Nephron progenitor cell (in vitro differentiated cells): ENCODE results near the gene TRIO.

Experiments
- DNase-seq: peaks from one replicate; pipeline ENCODE4 v3.0.0; 2021
- H3K27ac Mint-ChIP-seq: 2 replicates; pipeline ENCODE4 v1.8.0; 2021; ENCODE audit warnings: mild to moderate bottlenecking, moderate library complexity, mixed read lengths
- H3K27me3 Mint-ChIP-seq: 2 replicates; pipeline ENCODE4 v1.8.0; 2021; ENCODE audit warnings: mild to moderate bottlenecking, low read depth, mixed read lengths; ENCODE audit not compliant: poor library complexity
- H3K36me3 Mint-ChIP-seq: 2 replicates; pipeline ENCODE4 v1.8.0; 2021; ENCODE audit warnings: low read depth, mixed read lengths
- H3K4me1 Mint-ChIP-seq: 2 replicates; pipeline ENCODE4 v1.8.0; 2021; ENCODE audit warnings: mixed read lengths
- H3K4me3 Mint-ChIP-seq: 2 replicates; pipeline ENCODE4 v1.8.0; 2021; ENCODE audit warnings: mild to moderate bottlenecking, moderate library complexity, mixed read lengths
- H3K9me3 Mint-ChIP-seq: 2 replicates; pipeline ENCODE4 v1.8.0; 2021; ENCODE audit warnings: mild to moderate bottlenecking, moderate library complexity, mixed read lengths
- TF ChIP-seq, protein P1 (sequence below): fragments of 200-600 bp; sonication (generic); IDR thresholded peaks from 2 replicates; pipeline ENCODE4 v1.5.0; 2021; ENCODE audit warnings: antibody characterized with exemption

The TRIO gene

DNA sequence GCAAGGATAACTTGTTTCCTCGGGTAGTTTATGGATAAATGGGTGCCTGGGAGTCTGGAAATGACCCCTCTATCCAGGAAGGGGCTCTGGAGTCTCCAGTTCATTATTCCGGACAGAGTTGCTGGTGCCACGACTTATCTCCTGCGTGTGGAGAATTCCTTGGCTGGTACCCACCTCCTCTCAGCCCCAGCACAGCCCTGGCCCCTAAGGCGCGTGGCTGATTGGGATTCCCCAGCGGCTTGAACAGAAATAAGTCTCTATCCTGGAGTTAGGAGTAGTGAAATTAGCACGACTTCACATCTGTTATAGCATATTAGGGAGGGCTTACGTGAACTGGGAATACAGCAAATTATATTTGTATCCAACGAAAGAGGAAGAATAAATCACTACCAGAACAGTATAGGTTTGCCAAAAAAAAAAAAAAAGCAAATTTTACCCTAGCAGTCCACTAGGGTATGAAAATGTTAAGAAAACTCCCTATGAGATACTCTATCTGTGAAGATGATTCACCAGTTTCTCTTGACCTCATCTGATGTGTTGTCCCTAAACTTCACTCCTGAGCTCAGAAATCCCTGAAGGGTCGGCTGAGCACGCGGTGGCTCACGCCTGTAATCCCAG, 265.9 kb downstream of the TRIO start:
- peaks cover 77% of the 10 kb centered on the region for H3K36me3 Mint-ChIP-seq
- TF ChIP-seq, protein P1, sequence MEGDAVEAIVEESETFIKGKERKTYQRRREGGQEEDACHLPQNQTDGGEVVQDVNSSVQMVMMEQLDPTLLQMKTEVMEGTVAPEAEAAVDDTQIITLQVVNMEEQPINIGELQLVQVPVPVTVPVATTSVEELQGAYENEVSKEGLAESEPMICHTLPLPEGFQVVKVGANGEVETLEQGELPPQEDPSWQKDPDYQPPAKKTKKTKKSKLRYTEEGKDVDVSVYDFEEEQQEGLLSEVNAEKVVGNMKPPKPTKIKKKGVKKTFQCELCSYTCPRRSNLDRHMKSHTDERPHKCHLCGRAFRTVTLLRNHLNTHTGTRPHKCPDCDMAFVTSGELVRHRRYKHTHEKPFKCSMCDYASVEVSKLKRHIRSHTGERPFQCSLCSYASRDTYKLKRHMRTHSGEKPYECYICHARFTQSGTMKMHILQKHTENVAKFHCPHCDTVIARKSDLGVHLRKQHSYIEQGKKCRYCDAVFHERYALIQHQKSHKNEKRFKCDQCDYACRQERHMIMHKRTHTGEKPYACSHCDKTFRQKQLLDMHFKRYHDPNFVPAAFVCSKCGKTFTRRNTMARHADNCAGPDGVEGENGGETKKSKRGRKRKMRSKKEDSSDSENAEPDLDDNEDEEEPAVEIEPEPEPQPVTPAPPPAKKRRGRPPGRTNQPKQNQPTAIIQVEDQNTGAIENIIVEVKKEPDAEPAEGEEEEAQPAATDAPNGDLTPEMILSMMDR, result no peak
- H3K4me3 Mint-ChIP-seq, result no peak overlapping the region
- H3K9me3 Mint-ChIP-seq, result no peaks in the 10 kb centered on the region
- DNase-seq, result no peak
- no peaks in the 10 kb centered on the region for H3K27me3 Mint-ChIP-seq
- peaks cover 11% of the 10 kb centered on the region for H3K4me1 Mint-ChIP-seq
- no peak overlapping the region for H3K27ac Mint-ChIP-seq

DNA sequence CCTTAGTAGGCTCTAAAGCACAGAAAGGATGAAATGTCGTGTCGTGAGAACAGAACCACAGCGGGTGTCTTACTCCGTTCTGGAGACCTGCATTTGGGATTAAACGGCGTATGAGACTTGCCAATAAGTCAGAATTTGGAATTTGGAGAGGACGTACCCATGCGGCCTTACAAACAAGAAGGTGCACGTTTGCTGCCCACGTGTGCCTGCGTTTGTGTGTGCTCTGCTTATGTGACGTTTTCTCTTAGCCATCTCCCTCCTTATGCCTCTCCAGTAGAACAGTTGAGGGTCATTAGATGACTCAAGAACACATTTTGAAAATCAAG, 266.9 kb downstream of the TRIO start:
- H3K27ac Mint-ChIP-seq, result peak overlapping the region; percentile 96
- no peaks in the 10 kb centered on the region for H3K9me3 Mint-ChIP-seq
- no peak overlapping the region for H3K4me3 Mint-ChIP-seq
- H3K27me3 Mint-ChIP-seq, result no peaks in the 10 kb centered on the region
- H3K36me3 Mint-ChIP-seq, result peaks cover 80% of the 10 kb centered on the region
- H3K4me1 Mint-ChIP-seq, result peaks cover 19% of the 10 kb centered on the region
- no peak for DNase-seq
- TF ChIP-seq, protein P1, result no peak

- Mint-ChIP-seq H3K36me3 (peaks cover 81% of the 10 kb centered on the region), H3K4me3 (no peak overlapping the region), H3K4me1 (peaks cover 24% of the 10 kb centered on the region), H3K9me3 (no peaks in the 10 kb centered on the region), H3K27ac (peak overlapping the region; percentile 96), H3K27me3 (peaks cover 3% of the 10 kb centered on the region)
- DNase-seq, result no peak
- TF ChIP-seq, protein P1, result no peak
Measured at GRCh38 chr5:14410394-14411201, 267.5 kb downstream of the TRIO start.

- Mint-ChIP-seq H3K9me3 (no peaks in the 10 kb centered on the region), H3K4me3 (no peak overlapping the region), H3K4me1 (peaks cover 31% of the 10 kb centered on the region), H3K27me3 (peaks cover 3% of the 10 kb centered on the region), H3K27ac (peak overlapping the region; percentile 96), H3K36me3 (peaks cover 79% of the 10 kb centered on the region)
- no peak for DNase-seq
- TF ChIP-seq, protein P1, result no peak
Measured at GRCh38 chr5:14411216-14411615, 268.1 kb downstream of the TRIO start.

DNA sequence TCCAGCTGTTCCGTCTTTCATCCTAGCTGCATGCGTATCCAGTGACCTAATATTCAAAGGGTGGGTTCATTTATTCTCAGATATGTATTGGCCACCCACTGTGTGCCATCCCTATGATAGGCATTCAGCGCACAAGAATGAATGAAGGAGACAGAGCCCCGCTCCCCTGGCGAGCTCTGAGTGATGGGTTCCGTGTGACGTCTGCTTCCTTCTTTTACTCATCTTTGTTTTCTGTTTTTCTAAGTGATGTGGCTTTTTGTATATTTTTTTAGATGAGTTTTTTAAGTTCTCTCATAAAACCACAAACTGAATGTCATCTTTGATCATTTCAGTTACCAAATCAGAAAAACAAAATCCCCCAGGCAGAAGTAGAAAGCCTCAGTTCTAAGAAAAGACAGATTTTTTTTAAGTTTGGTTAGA, 270.2 kb downstream of the TRIO start:
- TF ChIP-seq, protein P1, result no peak
- Mint-ChIP-seq H3K9me3 (no peaks in the 10 kb centered on the region), H3K27me3 (peaks cover 3% of the 10 kb centered on the region), H3K4me3 (no peak overlapping the region), H3K36me3 (peaks cover 73% of the 10 kb centered on the region), H3K27ac (peak overlapping the region; percentile 81), H3K4me1 (peaks cover 50% of the 10 kb centered on the region)
- no peak for DNase-seq
